HepG2 (cell line): ENCODE results near the gene TLX1. TPM values are rescaled to one million over a fixed set of nuclear protein-coding genes. Genes with fewer than 3 reads are reported as not detected.

Experiments
- CERS6 ChIP-seq: sonication (generic); formaldehyde crosslinking; IDR thresholded peaks from 2 replicates; pipeline ENCODE4 v1.5.0; 2020; ENCODE audit warnings: missing genetic modification reagents
- GABPA ChIP-seq, 2 experiments: IDR thresholded peaks; 2 replicates each; pipeline ENCODE4 v1.6.1; 2011 to 2016; ENCODE audit warnings: low read depth in 2 of 2, low read length in 1 of 2, missing biosample characterization in 1 of 2, missing genetic modification characterization in 1 of 2
- GATAD1 ChIP-seq: IDR thresholded peaks from 2 replicates; pipeline ENCODE4 v1.6.1; 2016; ENCODE audit warnings: missing genetic modification reagents, missing compliant biosample characterization
- MAX ChIP-seq: IDR thresholded peaks from 2 replicates; pipeline ENCODE4 v1.6.1; 2012; ENCODE audit warnings: inconsistent platforms
- MEF2D ChIP-seq: sonication (generic); formaldehyde crosslinking; IDR thresholded peaks from 2 replicates; pipeline ENCODE4 v1.5.1; 2020; ENCODE audit warnings: mild to moderate bottlenecking, missing genetic modification reagents
- NR2C2 ChIP-seq: sonication (generic); formaldehyde crosslinking; IDR thresholded peaks from 2 replicates; pipeline ENCODE4 v1.4.0; 2020; ENCODE audit warnings: missing genetic modification reagents, mild to moderate bottlenecking, moderate library complexity, borderline replicate concordance
- PLRG1 ChIP-seq: fragments of 450-650 bp; conservative IDR thresholded peaks from 2 replicates; pipeline ENCODE4 v1.6.1; 2016
- PRDM15 ChIP-seq: sonication (generic); formaldehyde crosslinking; IDR thresholded peaks from 2 replicates; pipeline ENCODE4 v1.4.0; 2020; ENCODE audit warnings: missing genetic modification reagents
- REST ChIP-seq, 2 experiments: IDR thresholded peaks; 2 replicates each; pipeline ENCODE4 v1.6.1; 2011 to 2012; ENCODE audit warnings: low read length in 2 of 2, borderline replicate concordance in 1 of 2, low read depth in 1 of 2, mild to moderate bottlenecking in 1 of 2, moderate library complexity in 1 of 2
- SKI ChIP-seq: fragments of 450-650 bp; IDR thresholded peaks from one replicate; pipeline ENCODE4 v1.6.1; 2018; ENCODE audit warnings: mild to moderate bottlenecking; ENCODE audit not compliant: partially characterized antibody
- TBP ChIP-seq: sonication (generic); formaldehyde crosslinking; IDR thresholded peaks from 2 replicates; pipeline ENCODE4 v1.5.0; 2020; ENCODE audit warnings: missing genetic modification reagents
- THRA ChIP-seq: sonication (generic); formaldehyde crosslinking; IDR thresholded peaks from 2 replicates; pipeline ENCODE4 v1.4.0; 2020; ENCODE audit warnings: missing genetic modification reagents, borderline replicate concordance
- ZBTB8A ChIP-seq: sonication (generic); formaldehyde crosslinking; IDR thresholded peaks from 2 replicates; pipeline ENCODE4 v1.4.0; 2020; ENCODE audit warnings: mild to moderate bottlenecking, low read depth, missing genetic modification reagents, borderline replicate concordance
- ZFP36L1 ChIP-seq: sonication (generic); formaldehyde crosslinking; IDR thresholded peaks from 2 replicates; pipeline ENCODE4 v1.8.0; 2022; ENCODE audit warnings: mild to moderate bottlenecking, missing genetic modification reagents, moderate library complexity
- ZFP41 ChIP-seq: sonication (generic); formaldehyde crosslinking; IDR thresholded peaks from 2 replicates; pipeline ENCODE4 v1.4.0; 2020; ENCODE audit warnings: mild to moderate bottlenecking, missing genetic modification reagents, borderline replicate concordance
- ZKSCAN5 ChIP-seq: sonication (generic); formaldehyde crosslinking; IDR thresholded peaks from 2 replicates; pipeline ENCODE4 v1.5.1; 2020; ENCODE audit warnings: mild to moderate bottlenecking, missing genetic modification reagents
- ZMYM2 ChIP-seq: sonication (generic); formaldehyde crosslinking; IDR thresholded peaks from 2 replicates; pipeline ENCODE4 v1.8.0; 2022; ENCODE audit warnings: mild to moderate bottlenecking, missing genetic modification reagents
- ZNF7 ChIP-seq: IDR thresholded peaks from 2 replicates; pipeline ENCODE4 v1.6.1; 2016; ENCODE audit warnings: missing biosample characterization, missing genetic modification reagents
- polyA plus RNA-seq, 8 experiments: library from polyadenylated mRNA; depleted of rRNA in 3 of 8; stranded (reverse) in 7 of 8; unstranded in 1 of 8; fragments of >200 nt; fragmentation: Illumina TruSeq in 4 of 8; extraction: Trizol in 4 of 8; gene quantifications; 2 replicates each; pipeline versions ENCODE4 v1.2.1 to v1.2.3, GENCODE V29; 2011 to 2016; ENCODE audit warnings: low read depth in 4 of 8, missing spikeins in 1 of 8, mixed read lengths in 1 of 8; ENCODE audit not compliant: insufficient read depth in 1 of 8
- total RNA-seq, 5 experiments: library from RNA; depleted of rRNA; stranded (reverse); fragments of >200 nt; fragmentation: Illumina TruSeq; extraction: Trizol; gene quantifications; 2 replicates each; pipeline ENCODE4 v1.2.3, GENCODE V29; 2016; ENCODE audit warnings: low read depth in 1 of 5

TLX1 gene
- total and polyA plus RNA-seq, 2 of the 13 experiments (the other 11 are each of a cell fraction or from before 2014, with no cell fraction given), result 0.07 to 0.26 TPM

GRCh38 chr10:101112799-101113594, 18.1 kb upstream of the TLX1 start (continued):
- TF ChIP-seq TBP, result no peak
- no peak for TF ChIP-seq GABPA (IDR thresholded peaks at IDR 0.05; ENCODE audit: low read depth, low read length)
- peak; percentile 53 for TF ChIP-seq GABPA (CRISPR knock-in tag; IDR thresholded peaks at IDR 0.05; ENCODE audit: low read depth)
- peak; percentile 90 for TF ChIP-seq NR2C2 (CRISPR knock-in tag)
- TF ChIP-seq SKI, result no peak
- TF ChIP-seq ZBTB8A (CRISPR knock-in tag), result no peak
- peak; percentile 28; the same call in 1 of the 2 replicates for TF ChIP-seq MEF2D (CRISPR knock-in tag)
- peak; percentile 81 for TF ChIP-seq MAX
- TF ChIP-seq GATAD1 (CRISPR knock-in tag), result peak; percentile 40; the same call in 1 of the 2 replicates
- peak; percentile 75; the same call in 1 of the 2 replicates for TF ChIP-seq THRA (CRISPR knock-in tag)
- peak in 1 of 2 experiments; percentile 41; a peak in 1 of 4 replicates for TF ChIP-seq REST (IDR thresholded peaks at IDR 0.05; ENCODE audit: borderline replicate concordance in 1 of 2, low read depth in 1 of 2, low read length in 2 of 2)
- no peak for TF ChIP-seq ZFP36L1 (CRISPR knock-in tag)
- TF ChIP-seq ZMYM2 (CRISPR knock-in tag), result no peak
- TF ChIP-seq PLRG1, result no peak
- no peak for TF ChIP-seq PRDM15 (CRISPR knock-in tag)
- no peak for TF ChIP-seq ZKSCAN5 (CRISPR knock-in tag)
- TF ChIP-seq ZNF7 (CRISPR knock-in tag), result no peak
- no peak for TF ChIP-seq CERS6 (CRISPR knock-in tag)
- TF ChIP-seq ZFP41 (CRISPR knock-in tag), result no peak
